HG03108 (cell line): ENCODE measurements around the gene ACOX1.

ENCODE experiments used
- ATAC-seq: cut with Tn5 transposase; IDR thresholded peaks from one replicate; pipeline ENCODE4 v1.9.1; 2021; ENCODE audit warnings: moderate library complexity; ENCODE audit not compliant: unreplicated experiment

Gene ACOX1

GRCh38 chr17:75893305-75894048 is 85.5 kb downstream of the ACOX1 start:
- ATAC-seq: no peak

- no peak for ATAC-seq
These were observed 86.3 kb downstream of the ACOX1 start for GRCh38 chr17:75892556-75893224.

GRCh38 chr17:75891605-75892555 is 87.1 kb downstream of the ACOX1 start:
- no peak for ATAC-seq
